Lower leg skin (tissue), 4 donors: ENCODE results near the gene RGPD4. TPM values are rescaled to one million over a fixed set of nuclear protein-coding genes. Genes with fewer than 3 reads are reported as not detected.
"Not testable (repeated sequence)": the region's sequence is repeated elsewhere in the genome, so short reads cannot be mapped to it uniquely, and the experiment has no call there.

Experiments used
- DNase-seq, 2 donors: peaks; one replicate each; pipeline ENCODE4 v3.0.0-alpha.2; 2019; ENCODE audit warnings: low spot score in 2 of 2
- H3K4me3 ChIP-seq: fragments of 200-600 bp; sonication (generic); 2 replicates; pipeline ENCODE4 v1.5.1; 2017; ENCODE audit warnings: mild to moderate bottlenecking, low read depth; ENCODE audit not compliant: poor library complexity, severe bottlenecking
- CTCF ChIP-seq, 3 donors: fragments of 450-650 bp; IDR thresholded peaks; one replicate each; pipeline ENCODE4 v1.5.1; 2016; ENCODE audit warnings: antibody characterized with exemption in 3 of 3, mild to moderate bottlenecking in 3 of 3, moderate library complexity in 2 of 3
- POLR2A ChIP-seq, 2 donors: fragments of 450-650 bp; IDR thresholded peaks; one replicate each; pipeline ENCODE4 v1.6.1; 2016 to 2017; ENCODE audit warnings: antibody characterized with exemption in 2 of 2, mild to moderate bottlenecking in 1 of 2, moderate library complexity in 1 of 2
- WGBS, 2 donors: methylation state at CpG; one replicate each; pipeline ENCODE4 v1.1.5; 2018; 5-methylcytosine and 5-hydroxymethylcytosine counted together
- intact Hi-C: fragments of 100-400 bp; cut with DNase I; formaldehyde crosslinking; loops from one replicate; pipeline ENCODE4 v1.15.0; 2023; ENCODE audit warnings: low total_unique reads
- total RNA-seq, 4 donors: library from RNA; depleted of rRNA; stranded (reverse); fragments of >200 nt; gene quantifications; one replicate each; pipeline ENCODE4 v1.1.0, GENCODE V29; 2016

Gene RGPD4
- total RNA-seq = not detected

GRCh38 chr2:107826749-107827148, at the start of gene RGPD4:
Gene RGPD4, plus strand, starts transcription at chr2:107826892. Its CDS starts 122 bp downstream, at chr2:107827014.
- DNase-seq, H3K4me3 ChIP-seq, intact Hi-C loops: not testable (repeated sequence)
- 93 to 97% methylated on average over 33 to 37 of the region's 43 CpGs for WGBS, 2 donors

- 55 to 67% methylated on average over 2 of the region's 2 CpGs for WGBS, 2 donors
- no peak for DNase-seq
- TF ChIP-seq POLR2A (IDR thresholded peaks at IDR 0.05) (no peak), CTCF (IDR thresholded peaks at IDR 0.05) (no peak)
- H3K4me3 ChIP-seq = no peak overlapping the region
- intact Hi-C loops = no loop called here
Measured at GRCh38 chr2:107777974-107778373, 48.7 kb upstream of the RGPD4 start.

- intact Hi-C loops = no loop called here
- TF ChIP-seq CTCF (IDR thresholded peaks at IDR 0.05) (no peak), POLR2A (IDR thresholded peaks at IDR 0.05) (no peak)
- no peak overlapping the region for H3K4me3 ChIP-seq
- no peak for DNase-seq
- WGBS, 2 donors = 64 to 72% methylated on average over 1 of the region's 1 CpG
Measured at GRCh38 chr2:107785756-107786155, 40.9 kb upstream of the RGPD4 start.

- TF ChIP-seq CTCF (IDR thresholded peaks at IDR 0.05) (no peak), POLR2A (IDR thresholded peaks at IDR 0.05) (no peak)
- no peak for DNase-seq
- intact Hi-C loops = no loop called here
- H3K4me3 ChIP-seq = no peak overlapping the region
- WGBS, 2 donors = 84 to 92% methylated on average over 1 of the region's 1 CpG
Measured at GRCh38 chr2:107790837-107791236, 35.9 kb upstream of the RGPD4 start.

- DNase-seq = no peak
- WGBS, 2 donors = 36 to 39% methylated on average over 2 of the region's 2 CpGs
- H3K4me3 ChIP-seq = no peak overlapping the region
- TF ChIP-seq CTCF (IDR thresholded peaks at IDR 0.05) (no peak), POLR2A (IDR thresholded peaks at IDR 0.05) (no peak)
- intact Hi-C loops = no loop called here
Measured at GRCh38 chr2:107801498-107801897, 25.2 kb upstream of the RGPD4 start.

- no peak for DNase-seq
- H3K4me3 ChIP-seq = no peak overlapping the region
- TF ChIP-seq POLR2A (IDR thresholded peaks at IDR 0.05) = no peak
- no peak for TF ChIP-seq CTCF (IDR thresholded peaks at IDR 0.05)
- WGBS, 2 donors = 84 to 91% methylated on average over 6 of the region's 6 CpGs
- intact Hi-C loops = no loop called here
Measured at GRCh38 chr2:107804608-107805498, 21.8 kb upstream of the RGPD4 start.
